Upper lobe of left lung (tissue), 6 donors: ENCODE data around the gene STX1B. TPM values are rescaled to one million over a fixed set of nuclear protein-coding genes. Genes with fewer than 3 reads are reported as not detected.

Experiments
- ATAC-seq, 2 donors: fragments of 200-7000 bp; cut with Tn5 transposase; one replicate each; pipeline ENCODE4 v1.9.1; 2022; ENCODE audit warnings: mild to moderate bottlenecking in 2 of 2, moderate library complexity in 2 of 2; ENCODE audit not compliant: low FRiP score in 2 of 2
- DNase-seq, 2 donors: peaks; one replicate each; pipeline ENCODE4 v3.0.0-alpha.2; 2019 to 2020
- H3K27ac ChIP-seq, 4 donors: fragments of 200-600 bp; sonication (generic); one replicate each; pipeline ENCODE4 v1.5.1; 2016 to 2019
- H3K27me3 ChIP-seq, 4 donors: fragments of 200-600 bp; sonication (generic); one replicate each; pipeline ENCODE4 v1.5.1; 2017 to 2019
- H3K36me3 ChIP-seq, 4 donors: fragments of 200-600 bp; sonication (generic); one replicate each; pipeline ENCODE4 v1.5.1; 2016 to 2019
- H3K4me1 ChIP-seq, 4 donors: fragments of 200-600 bp; sonication (generic); one replicate each; pipeline ENCODE4 v1.5.1; 2018 to 2019
- H3K4me3 ChIP-seq, 4 donors: fragments of 200-600 bp; sonication (generic); one replicate each; pipeline ENCODE4 v1.5.1; 2017 to 2019; ENCODE audit warnings: mild to moderate bottlenecking in 2 of 4, moderate library complexity in 1 of 4
- H3K9me3 ChIP-seq, 4 donors: fragments of 200-600 bp; sonication (generic); one replicate each; pipeline ENCODE4 v1.5.1; 2018 to 2019
- EP300 ChIP-seq, 4 donors: sonication (generic); formaldehyde crosslinking; IDR thresholded peaks; one replicate each; pipeline ENCODE4 v1.5.1; 2017; ENCODE audit warnings: antibody characterized with exemption in 4 of 4, control low read depth in 2 of 4
- POLR2A ChIP-seq, 4 donors: fragments of 450-650 bp; IDR thresholded peaks; one replicate each; pipeline ENCODE4 v1.5.1; 2016 to 2017; ENCODE audit warnings: antibody characterized with exemption in 4 of 4, mild to moderate bottlenecking in 2 of 4
- POLR2AphosphoS5 ChIP-seq, 2 donors: sonication (generic); formaldehyde crosslinking; IDR thresholded peaks; one replicate each; pipeline ENCODE4 v1.5.1; 2017; ENCODE audit warnings: antibody characterized with exemption in 2 of 2
- WGBS, 2 donors: methylation state at CpG; one replicate each; pipeline ENCODE4 v1.1.5; 2017 to 2018; 5-methylcytosine and 5-hydroxymethylcytosine counted together
- total RNA-seq, 6 donors: library from RNA; depleted of rRNA in 4 of 6; stranded (reverse); fragments of >200 nt in 4 of 6; gene quantifications; one replicate each; pipeline versions ENCODE4 v1.1.0 to v1.2.1, GENCODE V29; 2016 to 2021
- TF ChIP-seq, protein P1 (sequence below), 6 experiments: fragments of 450-650 bp in 4 of 6; fragments of 200-600 bp in 2 of 6; sonication (generic) in 2 of 6; IDR thresholded peaks; one replicate each; pipeline ENCODE4 v1.5.1; 2016 to 2019; ENCODE audit warnings: antibody characterized with exemption in 6 of 6
- donor health status: DM: no; HTN: no; CAD: no; lungs with moderate emphysema.
- donor health status: DM: no; HTN: yes; CAD: no; lungs with severe emphysema.

Gene STX1B
- total RNA-seq, 6 donors from 2014 or later: 0.30 to 2.1 (median 0.51) TPM

DNA sequence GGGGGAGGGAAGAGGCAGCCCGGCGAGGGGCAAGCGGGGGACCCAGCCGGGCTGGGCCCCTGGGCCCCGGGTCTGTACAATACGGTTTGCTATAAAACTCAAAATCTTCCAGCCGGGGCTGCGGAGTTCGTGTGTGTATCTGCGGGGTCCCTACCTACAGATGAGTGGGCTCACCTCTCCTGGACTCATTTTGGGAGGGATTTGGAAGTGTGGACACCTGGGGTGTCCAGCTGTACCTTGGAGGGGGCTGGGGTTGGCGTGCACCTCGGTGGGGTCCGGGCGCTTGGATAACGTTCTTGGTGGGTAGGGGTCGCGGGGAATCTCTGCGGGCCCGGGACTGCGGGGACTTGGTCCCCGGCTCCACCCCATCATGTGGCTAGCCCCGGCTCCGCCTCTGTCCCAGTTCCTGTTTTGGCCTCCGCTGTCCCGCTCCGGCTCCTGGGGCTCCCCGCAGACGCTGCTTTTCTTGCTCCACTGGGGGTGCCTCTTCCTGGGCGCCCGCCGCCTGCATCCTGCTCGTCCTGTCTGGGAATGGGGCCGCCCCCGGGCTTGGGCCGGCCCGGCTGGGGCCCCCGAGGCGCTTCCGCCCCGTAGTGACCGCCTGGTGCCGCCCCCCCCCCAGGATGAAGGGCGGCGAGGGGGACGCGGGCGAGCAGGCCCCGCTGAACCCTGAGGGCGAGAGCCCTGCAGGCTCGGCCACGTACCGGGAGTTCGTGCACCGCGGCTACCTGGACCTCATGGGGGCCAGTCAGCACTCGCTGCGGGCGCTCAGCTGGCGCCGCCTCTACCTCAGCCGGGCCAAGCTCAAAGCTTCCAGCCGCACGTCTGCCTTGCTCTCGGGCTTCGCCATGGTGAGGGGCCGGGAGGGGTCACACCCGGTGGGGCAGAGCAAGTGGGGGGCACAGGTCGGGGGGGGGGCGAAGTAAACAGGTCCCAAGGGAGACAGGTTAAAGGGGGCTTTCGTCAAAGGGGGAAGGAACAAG lies 61.5 kb downstream of the STX1B start, which contains the start of gene ORAI3:
ORAI3 (plus strand) TSS at position 402 of the 983 bp plus-strand sequence; CDS start at position 624, 222 bp downstream.
- ATAC-seq (peak; percentile 84 to 86), DNase-seq (peak; percentile 89 to 90)
- Histone ChIP-seq H3K27me3 (no peaks in the 10 kb centered on the region), H3K4me3 (peak within 1 kb of the TSS; percentile 89 to 99 (median 99)), H3K27ac (peak within 1 kb of the TSS; percentile 86 to 99 (median 97)), H3K9me3 (no peaks in the 10 kb centered on the region), H3K36me3 (peaks cover 0 to 21% (median 0%) of the 10 kb centered on the region in 4 donors), H3K4me1 (peaks cover 22 to 46% (median 31%) of the 10 kb centered on the region in 4 donors)
- WGBS, 2 donors: 1 to 4% methylated on average over 14 to 19 of the region's 70 CpGs
- TF ChIP-seq, protein P1, sequence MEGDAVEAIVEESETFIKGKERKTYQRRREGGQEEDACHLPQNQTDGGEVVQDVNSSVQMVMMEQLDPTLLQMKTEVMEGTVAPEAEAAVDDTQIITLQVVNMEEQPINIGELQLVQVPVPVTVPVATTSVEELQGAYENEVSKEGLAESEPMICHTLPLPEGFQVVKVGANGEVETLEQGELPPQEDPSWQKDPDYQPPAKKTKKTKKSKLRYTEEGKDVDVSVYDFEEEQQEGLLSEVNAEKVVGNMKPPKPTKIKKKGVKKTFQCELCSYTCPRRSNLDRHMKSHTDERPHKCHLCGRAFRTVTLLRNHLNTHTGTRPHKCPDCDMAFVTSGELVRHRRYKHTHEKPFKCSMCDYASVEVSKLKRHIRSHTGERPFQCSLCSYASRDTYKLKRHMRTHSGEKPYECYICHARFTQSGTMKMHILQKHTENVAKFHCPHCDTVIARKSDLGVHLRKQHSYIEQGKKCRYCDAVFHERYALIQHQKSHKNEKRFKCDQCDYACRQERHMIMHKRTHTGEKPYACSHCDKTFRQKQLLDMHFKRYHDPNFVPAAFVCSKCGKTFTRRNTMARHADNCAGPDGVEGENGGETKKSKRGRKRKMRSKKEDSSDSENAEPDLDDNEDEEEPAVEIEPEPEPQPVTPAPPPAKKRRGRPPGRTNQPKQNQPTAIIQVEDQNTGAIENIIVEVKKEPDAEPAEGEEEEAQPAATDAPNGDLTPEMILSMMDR (IDR thresholded peaks at IDR 0.05): no peak
- TF ChIP-seq POLR2A (IDR thresholded peaks at IDR 0.05) (peak in 3 of 4 donors; percentile 24 to 88 (median 72)), POLR2AphosphoS5 (IDR thresholded peaks at IDR 0.05) (peak; percentile 40 to 79), EP300 (IDR thresholded peaks at IDR 0.05) (no peak)

DNA sequence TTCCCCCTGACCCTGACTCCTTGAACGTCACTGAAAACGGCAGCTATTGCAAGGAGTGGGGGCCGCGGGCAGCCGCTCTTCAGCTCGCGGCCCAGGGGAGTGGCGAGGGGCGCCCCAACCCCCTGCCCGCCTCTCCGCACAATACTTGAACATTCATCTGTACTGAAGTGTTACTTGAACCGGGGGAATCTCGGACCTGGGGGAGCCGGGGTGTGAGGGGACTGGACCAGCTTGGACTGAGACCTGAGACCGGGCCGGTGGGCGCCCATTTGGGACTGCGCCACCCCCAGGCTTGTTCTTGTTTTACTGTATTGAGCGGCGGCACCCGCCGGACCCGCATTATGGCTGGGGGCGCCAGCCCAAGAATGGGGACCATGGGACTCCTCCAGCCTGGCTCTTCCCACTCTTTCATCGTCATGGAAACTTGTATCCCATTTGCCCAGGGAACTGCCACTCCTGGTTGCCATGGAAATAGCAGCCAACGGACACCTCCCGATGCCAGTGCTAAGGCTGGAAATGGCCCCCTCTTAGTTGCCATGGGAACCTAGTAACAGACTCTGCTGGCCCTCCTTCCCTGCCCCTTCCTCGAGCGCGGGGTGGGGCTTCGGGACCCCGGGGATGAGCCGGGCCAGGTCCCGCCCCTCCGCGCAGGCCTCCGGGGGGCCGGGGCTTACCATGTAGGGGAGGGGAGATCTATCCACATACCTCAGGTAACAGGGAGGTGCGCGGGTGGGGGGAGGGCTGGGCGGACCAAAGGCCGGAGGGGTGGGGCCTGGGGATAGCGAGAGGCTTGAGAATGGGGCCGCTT lies 62.4 kb downstream of the STX1B start:
- ATAC-seq: peak; percentile 76 to 83
- peaks cover 0 to 18% (median 2%) of the 10 kb centered on the region in 4 donors for H3K36me3 ChIP-seq
- peak; percentile 92 for DNase-seq
- WGBS, 2 donors: 0 to 50% methylated on average over 3 to 31 of the region's 44 CpGs
- TF ChIP-seq POLR2A (IDR thresholded peaks at IDR 0.05) (no peak), EP300 (IDR thresholded peaks at IDR 0.05) (no peak), POLR2AphosphoS5 (IDR thresholded peaks at IDR 0.05) (no peak)
- TF ChIP-seq, protein P1 (IDR thresholded peaks at IDR 0.05): no peak
- peak overlapping the region; percentile 86 to 99 (median 97) for H3K27ac ChIP-seq
- no peaks in the 10 kb centered on the region for H3K27me3 ChIP-seq
- peaks cover 22 to 37% (median 29%) of the 10 kb centered on the region in 4 donors for H3K4me1 ChIP-seq
- peak overlapping the region; percentile 89 to 99 (median 99) for H3K4me3 ChIP-seq
- no peaks in the 10 kb centered on the region for H3K9me3 ChIP-seq

DNA sequence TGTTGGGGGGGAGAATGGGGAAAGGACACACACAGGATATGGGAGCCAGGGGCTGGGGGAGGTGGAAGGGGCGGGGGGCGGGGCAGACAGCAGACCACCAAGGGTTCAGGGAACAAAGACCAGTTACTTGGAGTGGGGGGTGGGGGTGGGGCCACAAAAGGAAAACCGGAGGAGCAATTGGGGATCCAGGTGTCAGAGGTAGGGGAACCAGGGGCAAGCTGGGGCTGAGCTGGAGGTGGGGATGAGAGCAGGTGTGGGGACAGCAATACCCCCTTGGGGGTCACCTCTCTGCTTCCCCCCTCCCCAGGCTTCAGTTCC lies 62.9 kb downstream of the STX1B start:
- 74 to 77% methylated on average over 1 to 3 of the region's 3 CpGs for WGBS, 2 donors
- no peaks in the 10 kb centered on the region for H3K9me3 ChIP-seq
- H3K36me3 ChIP-seq: peaks cover 0 to 23% (median 2%) of the 10 kb centered on the region in 4 donors
- ATAC-seq: no peak
- peaks cover 22 to 37% (median 29%) of the 10 kb centered on the region in 4 donors for H3K4me1 ChIP-seq
- no peaks in the 10 kb centered on the region for H3K27me3 ChIP-seq
- no peak for DNase-seq
- TF ChIP-seq POLR2A (IDR thresholded peaks at IDR 0.05) (no peak), EP300 (IDR thresholded peaks at IDR 0.05) (no peak), POLR2AphosphoS5 (IDR thresholded peaks at IDR 0.05) (no peak)
- TF ChIP-seq, protein P1 (IDR thresholded peaks at IDR 0.05): no peak
- no peak overlapping the region for H3K4me3 ChIP-seq
- peak overlapping the region; percentile 86 to 99 (median 97) for H3K27ac ChIP-seq

DNA sequence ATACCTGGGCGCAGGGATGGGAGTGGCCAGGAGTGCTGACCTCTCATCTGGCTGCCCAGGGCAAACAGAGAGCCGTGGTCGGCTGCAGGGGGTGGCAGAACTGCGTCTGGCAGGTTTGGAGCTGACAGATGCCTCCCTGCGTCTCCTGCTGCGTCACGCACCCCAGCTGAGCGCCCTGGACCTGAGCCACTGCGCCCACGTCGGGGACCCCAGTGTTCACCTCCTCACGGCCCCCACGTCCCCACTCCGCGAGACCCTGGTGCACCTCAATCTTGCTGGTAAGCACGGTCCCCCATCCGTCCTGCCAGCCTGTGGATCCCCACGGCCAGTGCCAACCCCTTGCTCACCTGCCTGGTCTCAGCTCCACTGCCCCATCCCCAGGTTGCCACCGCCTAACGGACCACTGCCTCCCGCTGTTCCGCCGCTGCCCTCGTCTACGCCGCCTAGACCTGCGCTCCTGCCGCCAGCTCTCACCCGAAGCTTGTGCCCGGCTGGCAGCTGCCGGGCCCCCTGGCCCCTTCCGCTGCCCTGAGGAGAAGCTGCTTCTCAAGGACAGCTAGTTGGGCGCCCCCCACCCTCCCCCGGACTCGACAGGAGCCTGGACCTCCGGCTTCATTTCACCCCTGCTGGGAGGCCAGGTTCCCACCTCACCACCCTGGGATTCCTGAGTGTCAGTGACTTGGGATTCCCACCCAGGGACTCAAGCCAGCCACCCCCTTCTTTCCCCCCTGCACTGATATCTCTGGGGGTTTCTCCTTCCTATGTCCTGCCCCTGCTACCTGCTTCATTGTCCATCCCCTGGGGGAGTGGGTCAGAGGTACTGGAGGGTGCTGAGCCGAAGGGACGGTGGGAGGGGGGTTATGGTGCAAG lies 63.5 kb downstream of the STX1B start:
- Histone ChIP-seq H3K36me3 (peaks cover 0 to 26% (median 2%) of the 10 kb centered on the region in 4 donors), H3K27ac (no peak overlapping the region), H3K27me3 (no peaks in the 10 kb centered on the region), H3K4me1 (peaks cover 27 to 43% (median 35%) of the 10 kb centered on the region in 4 donors), H3K4me3 (no peak overlapping the region), H3K9me3 (no peaks in the 10 kb centered on the region)
- 92 to 95% methylated on average over 26 to 33 of the region's 38 CpGs for WGBS, 2 donors
- DNase-seq (peak in 1 of 2 donors; percentile 83), ATAC-seq (no peak)
- TF ChIP-seq, protein P1 (IDR thresholded peaks at IDR 0.05): no peak
- TF ChIP-seq POLR2A (IDR thresholded peaks at IDR 0.05) (no peak), POLR2AphosphoS5 (IDR thresholded peaks at IDR 0.05) (no peak), EP300 (IDR thresholded peaks at IDR 0.05) (no peak)
